Left ventricle myocardium inferior (tissue), 1 donor: ENCODE data around the gene MAGEB2. TPM values are rescaled to one million over a fixed set of nuclear protein-coding genes. Genes with fewer than 3 reads are reported as not detected.
"Not testable (repeated sequence)": the region's sequence is repeated elsewhere in the genome, so short reads cannot be mapped to it uniquely, and the experiment has no call there.

Source experiments
- DNase-seq: peaks from one replicate; pipeline ENCODE4 v3.0.0-alpha.2; 2020
- H3K27ac ChIP-seq: fragments of 200-600 bp; replicated peaks from 2 replicates; pipeline ENCODE4 v1.8.0; 2021
- H3K27me3 ChIP-seq: fragments of 200-600 bp; 2 replicates; pipeline ENCODE4 v1.8.0; 2021; ENCODE audit warnings: low read depth
- H3K36me3 ChIP-seq: fragments of 200-600 bp; 2 replicates; pipeline ENCODE4 v1.8.0; 2021
- H3K4me1 ChIP-seq: fragments of 200-600 bp; 2 replicates; pipeline ENCODE4 v1.8.0; 2021
- H3K4me3 ChIP-seq: fragments of 200-600 bp; 2 replicates; pipeline ENCODE4 v1.8.0; 2021; ENCODE audit warnings: mild to moderate bottlenecking, moderate library complexity
- H3K9me3 ChIP-seq: fragments of 200-600 bp; replicated peaks from 2 replicates; pipeline ENCODE4 v1.8.0; 2021
- CTCF ChIP-seq: fragments of 200-600 bp; IDR thresholded peaks from 2 replicates; pipeline ENCODE4 v1.8.0; 2021; ENCODE audit warnings: antibody characterized with exemption, mild to moderate bottlenecking, borderline replicate concordance
- intact Hi-C: fragments of 100-400 bp; cut with micrococcal nuclease; formaldehyde crosslinking; loops from one replicate; pipeline ENCODE4 v1.11.0; 2022
- long read RNA-seq: library from polyadenylated mRNA; unstranded; transcript quantifications from one replicate; pipeline ENCODE4 v2.0.0, GENCODE V29; 2021
- total RNA-seq: library from RNA; stranded (reverse); fragmentation: NEBNext Ultra II Directional; extraction: Animal tissue kit (Norgen Biotek cat#: 25700); gene quantifications from one replicate; pipeline ENCODE4 v1.2.1, GENCODE V29; 2021
- donor health status: DM: no; HTN: yes; CAD: no; lungs with severe emphysema.

MAGEB2 gene
- not detected for total RNA-seq
- long read RNA-seq, result 0 reads

GRCh38 chrX:30215357-30215843 is at the start of gene MAGEB2:
Gene MAGEB2 (plus strand): TSS chrX:30215563. CDS start chrX:30218581, 3,018 bp downstream.
- DNase-seq, result no peak
- intact Hi-C loops, result no loop called here
- Histone ChIP-seq H3K4me1 (no peaks in the 10 kb centered on the region), H3K27ac (no peak within 1 kb of the TSS), H3K9me3 (no peaks in the 10 kb centered on the region), H3K4me3 (no peak within 1 kb of the TSS), H3K27me3 (no peaks in the 10 kb centered on the region), H3K36me3 (no peaks in the 10 kb centered on the region)
- TF ChIP-seq CTCF, result no peak

- no peak for DNase-seq
- no peak overlapping the region for H3K4me3 ChIP-seq
- no peak overlapping the region for H3K27ac ChIP-seq
- H3K36me3 ChIP-seq, result no peaks in the 10 kb centered on the region
- no peaks in the 10 kb centered on the region for H3K27me3 ChIP-seq
- H3K9me3 ChIP-seq, result no peaks in the 10 kb centered on the region
- TF ChIP-seq CTCF, result no peak
- intact Hi-C loops, result no loop called here
- H3K4me1 ChIP-seq, result no peaks in the 10 kb centered on the region
Observed at GRCh38 chrX:30170900-30171299, 44.5 kb upstream of the MAGEB2 start.

DNA sequence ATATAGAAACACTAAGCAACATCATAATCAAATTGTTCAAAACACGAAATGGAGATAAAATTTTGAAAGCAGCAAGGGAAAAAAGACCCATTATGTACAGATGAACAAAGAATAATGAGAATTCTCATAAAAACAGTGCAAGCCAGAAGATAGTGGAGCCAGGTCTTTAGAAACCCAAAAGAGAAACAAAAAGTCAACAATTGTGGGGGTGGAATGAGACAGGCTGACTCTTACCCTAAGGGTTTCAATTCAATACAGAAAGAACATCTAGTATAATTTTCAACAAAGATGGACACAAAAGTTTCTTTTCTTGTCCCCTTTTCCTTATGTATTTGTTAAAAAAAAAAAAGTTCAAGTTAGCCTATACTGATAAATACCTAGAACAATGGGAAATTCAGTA is 34.0 kb upstream of the MAGEB2 start:
- no peak overlapping the region for H3K27ac ChIP-seq
- intact Hi-C loops, result no loop called here
- no peak for TF ChIP-seq CTCF

GRCh38 chrX:30183554-30183953 is 31.8 kb upstream of the MAGEB2 start:
- no peak for TF ChIP-seq CTCF
- H3K36me3 ChIP-seq, result no peaks in the 10 kb centered on the region
- H3K4me3 ChIP-seq, result no peak overlapping the region
- intact Hi-C loops, result no loop called here
- H3K27me3 ChIP-seq, result no peaks in the 10 kb centered on the region
- H3K4me1 ChIP-seq, result no peaks in the 10 kb centered on the region
- no peak overlapping the region for H3K27ac ChIP-seq
- DNase-seq, result no peak
- no peaks in the 10 kb centered on the region for H3K9me3 ChIP-seq

More for the DNA sequence above, 34.0 kb upstream of the MAGEB2 start:
- Histone ChIP-seq H3K9me3 (no peaks in the 10 kb centered on the region), H3K4me3 (no peak overlapping the region), H3K4me1 (no peaks in the 10 kb centered on the region), H3K27me3 (no peaks in the 10 kb centered on the region), H3K36me3 (no peaks in the 10 kb centered on the region)
- no peak for DNase-seq

DNA sequence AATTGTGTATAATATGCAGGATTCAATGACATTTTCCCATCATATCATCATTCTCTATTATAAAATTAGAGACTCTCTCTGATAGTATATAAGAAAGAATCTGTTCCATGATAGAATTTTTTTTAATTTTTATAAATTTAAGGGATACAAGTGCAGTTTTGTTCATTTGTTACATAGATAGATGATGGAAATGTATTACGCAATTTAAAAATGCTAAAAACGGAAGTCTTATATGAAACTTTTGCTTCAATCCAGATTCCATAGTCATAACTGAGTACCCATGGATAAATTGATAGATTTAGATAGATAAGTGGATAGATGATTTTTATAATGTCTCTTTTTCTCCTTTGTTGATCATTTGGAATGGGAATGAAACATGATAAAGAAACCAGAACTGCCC is 24.9 kb upstream of the MAGEB2 start:
- Histone ChIP-seq H3K4me1 (no peaks in the 10 kb centered on the region), H3K9me3 (no peaks in the 10 kb centered on the region), H3K4me3 (no peak overlapping the region), H3K27me3 (no peaks in the 10 kb centered on the region), H3K27ac (no peak overlapping the region), H3K36me3 (no peaks in the 10 kb centered on the region)
- no peak for DNase-seq
- intact Hi-C loops, result no loop called here
- TF ChIP-seq CTCF, result no peak

DNA sequence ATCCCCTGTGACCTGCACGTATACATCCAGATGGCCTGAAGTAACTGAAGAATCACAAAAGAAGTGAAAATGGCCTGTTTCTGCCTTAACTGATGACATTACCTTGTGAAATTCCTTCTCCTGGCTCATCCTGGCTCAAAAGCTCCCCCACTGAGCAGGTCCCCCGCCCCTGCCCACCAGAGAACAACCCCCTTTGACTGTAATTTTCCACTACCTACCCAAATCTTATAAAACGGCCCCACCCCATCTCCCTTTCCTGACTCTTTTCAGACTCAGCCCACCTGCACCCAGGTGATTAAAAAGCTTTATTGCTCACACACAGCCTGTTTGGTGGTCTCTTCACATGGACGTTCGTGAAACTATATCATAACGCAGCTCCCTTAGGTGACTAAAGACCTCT is 21.5 kb upstream of the MAGEB2 start:
- intact Hi-C loops, H3K27ac ChIP-seq, H3K4me1 ChIP-seq, H3K27me3 ChIP-seq, DNase-seq, H3K9me3 ChIP-seq, H3K4me3 ChIP-seq, H3K36me3 ChIP-seq: not testable (repeated sequence)
